Naive thymus-derived CD4-positive, alpha-beta T cell (primary cell): ENCODE results near the gene CD180. TPM values are rescaled to one million over a fixed set of nuclear protein-coding genes. Genes with fewer than 3 reads are reported as not detected.

Experiments used
- ATAC-seq: fragments of 150-1000 bp; cut with Tn5 transposase; 2 replicates; pipeline ENCODE4 v1.10.0; 2021; ENCODE audit warnings: mild to moderate bottlenecking, moderate library complexity
- CTCF ChIA-PET: fragments of 350-600 bp; sonication (Branson Sonifier 250); formaldehyde crosslinking; loops from one replicate; lab custom pipeline; 2021; ENCODE audit warnings: antibody characterized with exemption; lab: Charles Lee
- POLR2A ChIA-PET: fragments of 350-600 bp; sonication (Branson Sonifier 250); formaldehyde crosslinking; loops from one replicate; lab custom pipeline; 2021; ENCODE audit warnings: antibody characterized with exemption, inconsistent platforms; lab: Charles Lee
- DNase-seq, 9 donors: peaks; one replicate each; pipeline versions ENCODE4 v3.0.0 to v3.0.0-alpha.2; 2020 to 2022; ENCODE audit warnings: mixed read lengths in 1 of 9
- H3K27ac ChIP-seq: one replicate; pipeline ENCODE4 v1.7.0; 2013; ENCODE audit warnings: mild to moderate bottlenecking, low read depth, low read length, moderate library complexity
- H3K27me3 ChIP-seq, 2 donors: one replicate each; pipeline ENCODE4 v1.7.0; 2013; ENCODE audit warnings: low read length in 2 of 2, mild to moderate bottlenecking in 2 of 2, moderate library complexity in 2 of 2; ENCODE audit not compliant: control insufficient read depth in 2 of 2, insufficient read depth in 2 of 2
- H3K36me3 ChIP-seq, 3 experiments: 1 replicate in 2 of 3; 2 replicates in 1 of 3; pipeline ENCODE4 v1.7.0; 2013; ENCODE audit warnings: low read length in 3 of 3, mild to moderate bottlenecking in 3 of 3, moderate library complexity in 1 of 3; ENCODE audit not compliant: insufficient read depth in 3 of 3, control insufficient read depth in 2 of 3
- H3K4me1 ChIP-seq, 2 donors: one replicate each; pipeline ENCODE4 v1.7.0; 2013; ENCODE audit warnings: low read length in 2 of 2, mild to moderate bottlenecking in 2 of 2, moderate library complexity in 1 of 2; ENCODE audit not compliant: control insufficient read depth in 2 of 2, insufficient read depth in 2 of 2
- H3K4me3 ChIP-seq: 2 replicates; pipeline ENCODE4 v1.7.0; 2013; ENCODE audit warnings: mild to moderate bottlenecking, low read length
- H3K9me3 ChIP-seq, 3 experiments: 1 replicate in 2 of 3; 2 replicates in 1 of 3; pipeline ENCODE4 v1.7.0; 2013; ENCODE audit warnings: low read length in 3 of 3; ENCODE audit not compliant: control insufficient read depth in 2 of 3
- H3K27ac Mint-ChIP-seq, 9 donors: one replicate each; pipeline ENCODE4 v1.8.0; 2020 to 2022; ENCODE audit warnings: mixed read lengths in 9 of 9, mild to moderate bottlenecking in 8 of 9, moderate library complexity in 5 of 9, inconsistent platforms in 2 of 9
- H3K27me3 Mint-ChIP-seq, 5 donors: one replicate each; pipeline ENCODE4 v1.8.0; 2021 to 2022; ENCODE audit warnings: mixed read lengths in 5 of 5, mild to moderate bottlenecking in 1 of 5
- H3K36me3 Mint-ChIP-seq, 5 donors: one replicate each; pipeline ENCODE4 v1.8.0; 2020 to 2022; ENCODE audit warnings: mixed read lengths in 5 of 5, mild to moderate bottlenecking in 3 of 5, inconsistent platforms in 1 of 5
- H3K4me1 Mint-ChIP-seq, 7 donors: one replicate each; pipeline ENCODE4 v1.8.0; 2020 to 2022; ENCODE audit warnings: mixed read lengths in 7 of 7, mild to moderate bottlenecking in 3 of 7, inconsistent platforms in 1 of 7
- H3K4me3 Mint-ChIP-seq, 10 donors: one replicate each; pipeline ENCODE4 v1.8.0; 2020 to 2022; ENCODE audit warnings: mild to moderate bottlenecking in 10 of 10, mixed read lengths in 10 of 10, moderate library complexity in 6 of 10, inconsistent platforms in 2 of 10
- H3K9me3 Mint-ChIP-seq, 11 donors: one replicate each; pipeline ENCODE4 v1.8.0; 2020 to 2022; ENCODE audit warnings: mixed read lengths in 11 of 11, mild to moderate bottlenecking in 4 of 11, inconsistent platforms in 1 of 11, moderate library complexity in 1 of 11
- intact Hi-C, 2 donors: fragments of 100-400 bp; cut with micrococcal nuclease; formaldehyde crosslinking; loops; one replicate each; pipeline ENCODE4 v1.15.1; 2023
- polyA plus RNA-seq, 2 donors: library from polyadenylated mRNA; unstranded; fragments of 300-500 nt; fragmentation: Illumina TruSeq; gene quantifications; one replicate each; pipeline ENCODE4 v1.2.3, GENCODE V29; 2021
- total RNA-seq, 6 experiments: library from RNA in 5 of 6; stranded (reverse) in 5 of 6; gene quantifications; 1 replicate in 5 of 6; 2 replicates in 1 of 6; pipeline ENCODE4 v1.2.3 and lab custom pipeline; 2021 to 2026

CD180 gene
- total and polyA plus RNA-seq, 7 experiments from 2014 or later: 0.20 to 6.4 (median 0.65) TPM

- intact Hi-C loops: loop anchor here (1.0 to 10.0 kb wide), 7 partner anchors 9 to 1096 kb away; no protein-coding TSS in a partner anchor
- ChIA-PET POLR2A (interaction anchor here (0.5 to 17.7 kb wide), 4 partner anchors 10 to 262 kb away, joined by 3 to 348 read pairs (median 5); no protein-coding TSS in a partner anchor), CTCF (interaction anchor here (0.6 to 17.3 kb wide), 11 partner anchors 10 to 1123 kb away, joined by 3 to 370 read pairs (median 3); partner anchors contain the start of gene CD180)
- Histone ChIP-seq H3K4me1 (peaks cover 41 to 42% of the 10 kb centered on the region in 2 donors), H3K4me3 (no peak overlapping the region), H3K36me3 (peaks cover 0 to 19% (median 0%) of the 10 kb centered on the region in 3 experiments), H3K27ac (no peak overlapping the region), H3K27me3 (no peaks in the 10 kb centered on the region), H3K9me3 (no peaks in the 10 kb centered on the region)
- Mint-ChIP-seq H3K4me3 (peak overlapping the region in 4 of 10 donors; percentile 2 to 53 (median 48)), H3K36me3 (peaks cover 7 to 28% (median 10%) of the 10 kb centered on the region in 5 donors), H3K27ac (peak overlapping the region in 8 of 9 donors; percentile 49 to 100 (median 74)), H3K4me1 (peaks cover 25 to 61% (median 55%) of the 10 kb centered on the region in 7 donors), H3K9me3 (no peaks in the 10 kb centered on the region), H3K27me3 (no peaks in the 10 kb centered on the region)
- DNase-seq: peak in 7 of 9 donors; percentile 28 to 64 (median 52)
- ATAC-seq: peak; percentile 75
These were observed 39.5 kb downstream of the CD180 start for GRCh38 chr5:67156976-67157583.

GRCh38 chr5:67154556-67155206, 41.9 kb downstream of the CD180 start:
- DNase-seq (no peak), ATAC-seq (no peak)
- CTCF ChIA-PET: interaction anchor here (0.6 to 17.3 kb wide), 6 partner anchors 50 to 1314 kb away, joined by 3 to 370 read pairs (median 3); partner anchors contain the start of gene CD180
- Mint-ChIP-seq H3K36me3 (peaks cover 22 to 33% (median 25%) of the 10 kb centered on the region in 5 donors), H3K4me1 (peaks cover 13 to 37% (median 31%) of the 10 kb centered on the region in 7 donors), H3K9me3 (peaks cover 0 to 3% (median 0%) of the 10 kb centered on the region in 11 donors), H3K27ac (peak overlapping the region in 3 of 9 donors; percentile 49 to 76 (median 64)), H3K27me3 (no peaks in the 10 kb centered on the region), H3K4me3 (no peak overlapping the region)
- Histone ChIP-seq H3K9me3 (no peaks in the 10 kb centered on the region), H3K27ac (no peak overlapping the region), H3K4me3 (no peak overlapping the region), H3K27me3 (no peaks in the 10 kb centered on the region), H3K36me3 (peaks cover 0 to 31% (median 3%) of the 10 kb centered on the region in 3 experiments), H3K4me1 (peaks cover 17 to 22% of the 10 kb centered on the region in 2 donors)
- POLR2A ChIA-PET: interaction anchor here (1.8 to 17.7 kb wide), 2 partner anchors 12 to 51 kb away, joined by 5 to 348 read pairs; no protein-coding TSS in a partner anchor
- intact Hi-C loops: loop anchor here (5.0 to 10.0 kb wide), 2 partner anchors 243 to 850 kb away; no protein-coding TSS in a partner anchor

DNA sequence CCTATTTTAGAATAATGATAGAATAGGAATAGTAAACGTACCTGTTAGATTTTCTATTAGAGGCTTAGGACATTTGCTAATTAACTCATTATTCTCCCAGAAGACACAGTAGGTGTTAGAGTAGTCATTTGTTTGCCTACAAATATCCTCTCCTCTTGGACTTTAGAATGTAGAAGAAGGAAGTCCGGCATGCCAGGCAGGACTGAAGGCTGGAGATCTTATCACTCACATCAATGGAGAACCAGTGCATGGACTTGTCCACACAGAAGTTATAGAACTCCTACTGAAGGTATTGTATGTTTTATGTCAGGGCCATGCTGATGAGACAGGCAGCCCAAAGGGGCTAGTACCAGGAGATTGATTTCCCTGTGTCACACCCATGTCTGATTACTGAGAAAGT, 43.3 kb downstream of the CD180 start:
- DNase-seq (no peak), ATAC-seq (no peak)
- intact Hi-C loops: loop anchor here in 1 of 2 donors (10.0 kb wide), 1 partner anchor 848 kb away; no protein-coding TSS in a partner anchor
- Histone ChIP-seq H3K9me3 (no peaks in the 10 kb centered on the region), H3K27me3 (no peaks in the 10 kb centered on the region), H3K27ac (no peak overlapping the region), H3K36me3 (peaks cover 0 to 38% (median 3%) of the 10 kb centered on the region in 3 experiments), H3K4me1 (peaks cover 11 to 16% of the 10 kb centered on the region in 2 donors), H3K4me3 (no peak overlapping the region)
- Mint-ChIP-seq H3K4me3 (no peak overlapping the region), H3K27ac (peak overlapping the region in 3 of 9 donors; percentile 12 to 47 (median 22)), H3K36me3 (peaks cover 22 to 38% (median 31%) of the 10 kb centered on the region in 5 donors), H3K4me1 (peaks cover 8 to 27% (median 20%) of the 10 kb centered on the region in 7 donors), H3K27me3 (no peaks in the 10 kb centered on the region), H3K9me3 (peaks cover 0 to 3% (median 0%) of the 10 kb centered on the region in 11 donors)
- POLR2A ChIA-PET: interaction anchor here (0.6 kb wide), 1 partner anchor 46 kb away, joined by 3 read pairs; no protein-coding TSS in a partner anchor
- CTCF ChIA-PET: interaction anchor here (1.0 to 1.1 kb wide), 2 partner anchors 9 to 49 kb away, joined by 5 to 9 read pairs; no protein-coding TSS in a partner anchor

DNA sequence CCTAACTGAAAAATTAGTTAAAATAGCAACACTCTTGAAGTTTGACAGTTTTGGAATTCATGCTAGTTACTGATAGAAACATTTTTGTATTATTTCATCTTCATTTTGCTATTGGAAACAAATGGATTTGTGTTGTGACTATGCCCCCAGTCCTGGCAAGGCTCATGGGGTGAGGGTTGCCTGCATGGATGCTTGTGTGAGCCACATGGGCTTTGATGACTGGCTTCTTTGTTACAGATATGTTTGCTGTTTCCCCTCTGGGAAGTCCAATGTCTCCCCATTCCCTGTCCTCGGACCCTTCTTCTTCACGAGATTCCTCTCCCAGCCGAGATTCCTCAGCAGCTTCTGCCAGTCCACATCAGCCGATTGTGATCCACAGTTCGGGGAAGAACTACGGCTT, 44.2 kb downstream of the CD180 start:
- Mint-ChIP-seq H3K27me3 (no peaks in the 10 kb centered on the region), H3K4me3 (no peak overlapping the region), H3K9me3 (peaks cover 0 to 3% (median 0%) of the 10 kb centered on the region in 11 donors), H3K4me1 (peaks cover 7 to 28% (median 13%) of the 10 kb centered on the region in 7 donors), H3K36me3 (peaks cover 23 to 44% (median 37%) of the 10 kb centered on the region in 5 donors), H3K27ac (peak overlapping the region in 4 of 9 donors; percentile 16 to 66 (median 36))
- Histone ChIP-seq H3K36me3 (peaks cover 0 to 43% (median 3%) of the 10 kb centered on the region in 3 experiments), H3K9me3 (no peaks in the 10 kb centered on the region), H3K27ac (no peak overlapping the region), H3K4me1 (peaks cover 4 to 9% of the 10 kb centered on the region in 2 donors), H3K4me3 (no peak overlapping the region), H3K27me3 (no peaks in the 10 kb centered on the region)
- DNase-seq: no peak
- intact Hi-C loops: loop anchor here in 1 of 2 donors (10.0 kb wide), 1 partner anchor 848 kb away; no protein-coding TSS in a partner anchor
- CTCF ChIA-PET: interaction anchor here (1.0 to 1.1 kb wide), 2 partner anchors 10 to 49 kb away, joined by 5 to 9 read pairs; no protein-coding TSS in a partner anchor
- POLR2A ChIA-PET: interaction anchor here (1.1 kb wide), 1 partner anchor 8 kb away, joined by 6 read pairs; no protein-coding TSS in a partner anchor
- no peak for ATAC-seq

GRCh38 chr5:67149951-67150523, 46.6 kb downstream of the CD180 start:
- intact Hi-C loops: loop anchor here (1.0 to 10.0 kb wide), 2 partner anchors 336 to 845 kb away; no protein-coding TSS in a partner anchor
- Mint-ChIP-seq H3K9me3 (peaks cover 0 to 3% (median 0%) of the 10 kb centered on the region in 11 donors), H3K27me3 (no peaks in the 10 kb centered on the region), H3K4me3 (no peak overlapping the region), H3K4me1 (peaks cover 0 to 16% (median 0%) of the 10 kb centered on the region in 7 donors), H3K36me3 (peaks cover 26 to 59% (median 44%) of the 10 kb centered on the region in 5 donors), H3K27ac (peak overlapping the region in 1 of 9 donors; percentile 32)
- ATAC-seq (no peak), DNase-seq (no peak)
- Histone ChIP-seq H3K36me3 (peaks cover 0 to 63% (median 3%) of the 10 kb centered on the region in 3 experiments), H3K4me3 (no peak overlapping the region), H3K4me1 (no peaks in the 10 kb centered on the region), H3K27ac (no peak overlapping the region), H3K9me3 (no peaks in the 10 kb centered on the region), H3K27me3 (no peaks in the 10 kb centered on the region)
- CTCF ChIA-PET: interaction anchor here (0.6 to 0.9 kb wide), 7 partner anchors 9 to 1375 kb away, joined by 3 to 4 read pairs (median 3); no protein-coding TSS in a partner anchor
- POLR2A ChIA-PET: no interaction called here
